Mesenchymal stem cell (in vitro differentiated cells and primary cell): Measurements from ENCODE around the gene ASIC2.

Source experiments
- DNase-seq: peaks from one replicate; pipeline ENCODE4 v3.0.0-alpha.2; 2013
- H2AFZ ChIP-seq: one replicate; pipeline ENCODE4 v1.6.1; 2013; ENCODE audit warnings: low read depth, mild to moderate bottlenecking, control low read depth, inconsistent platforms, low read length, moderate library complexity
- H2AK5ac ChIP-seq: 2 replicates; pipeline ENCODE4 v1.6.1; 2013; ENCODE audit warnings: low read length, moderate library complexity, mild to moderate bottlenecking, inconsistent platforms; ENCODE audit not compliant: severe bottlenecking
- H2BK120ac ChIP-seq: one replicate; pipeline ENCODE4 v1.6.1; 2013; ENCODE audit warnings: low read depth, mild to moderate bottlenecking, inconsistent platforms, low read length, moderate library complexity
- H2BK12ac ChIP-seq, 2 experiments: one replicate each; pipeline ENCODE4 v1.6.1; 2013; ENCODE audit warnings: inconsistent platforms in 2 of 2, low read length in 2 of 2, mild to moderate bottlenecking in 2 of 2, moderate library complexity in 2 of 2, control low read depth in 1 of 2
- H2BK15ac ChIP-seq: one replicate; pipeline ENCODE4 v1.6.1; 2013; ENCODE audit warnings: mild to moderate bottlenecking, low read depth, inconsistent platforms; ENCODE audit not compliant: poor library complexity, severe bottlenecking
- H2BK5ac ChIP-seq: 2 replicates; pipeline ENCODE4 v1.6.1; 2013; ENCODE audit warnings: low read depth, mild to moderate bottlenecking, low read length, control low read depth, inconsistent platforms; ENCODE audit not compliant: poor library complexity, severe bottlenecking
- H3K14ac ChIP-seq, 2 experiments: one replicate each; pipeline ENCODE4 v1.6.1; 2013; ENCODE audit warnings: inconsistent platforms in 2 of 2, low read length in 2 of 2, control low read depth in 1 of 2, mild to moderate bottlenecking in 1 of 2, moderate library complexity in 1 of 2
- H3K18ac ChIP-seq, 2 experiments: one replicate each; pipeline ENCODE4 v1.6.1; 2013; ENCODE audit warnings: inconsistent platforms in 2 of 2, low read length in 2 of 2, control low read depth in 1 of 2, low read depth in 1 of 2, mild to moderate bottlenecking in 1 of 2
- H3K23ac ChIP-seq, 2 experiments: one replicate each; pipeline ENCODE4 v1.6.1; 2013; ENCODE audit warnings: inconsistent platforms in 2 of 2, low read length in 2 of 2, mild to moderate bottlenecking in 2 of 2, moderate library complexity in 2 of 2, control low read depth in 1 of 2
- H3K27ac ChIP-seq: 2 replicates; pipeline ENCODE4 v1.5.1; 2013; ENCODE audit warnings: mild to moderate bottlenecking, moderate library complexity, low read length, control low read depth, inconsistent platforms; ENCODE audit not compliant: poor library complexity, severe bottlenecking
- H3K27me3 ChIP-seq, 2 experiments: 2 replicates each; pipeline versions ENCODE4 v1.6.1 to v1.7.0; 2013; ENCODE audit warnings: low read length in 2 of 2, mild to moderate bottlenecking in 2 of 2, moderate library complexity in 2 of 2, control low read depth in 1 of 2, inconsistent platforms in 1 of 2; ENCODE audit not compliant: control insufficient read depth in 1 of 2, insufficient read depth in 1 of 2
- H3K36me3 ChIP-seq, 2 experiments: 2 replicates each; pipeline versions ENCODE4 v1.6.1 to v1.7.0; 2013; ENCODE audit warnings: low read length in 2 of 2, control low read depth in 1 of 2, inconsistent platforms in 1 of 2, low read depth in 1 of 2, mild to moderate bottlenecking in 1 of 2; ENCODE audit not compliant: insufficient read depth in 2 of 2, control insufficient read depth in 1 of 2
- H3K4ac ChIP-seq, 2 experiments: one replicate each; pipeline ENCODE4 v1.6.1; 2013; ENCODE audit warnings: inconsistent platforms in 2 of 2, low read length in 2 of 2, mild to moderate bottlenecking in 2 of 2, moderate library complexity in 2 of 2, control low read depth in 1 of 2, low read depth in 1 of 2
- H3K4me1 ChIP-seq: 2 replicates; pipeline ENCODE4 v1.6.1; 2013; ENCODE audit warnings: low read depth, low read length, control low read depth; ENCODE audit not compliant: control insufficient read depth, insufficient read depth
- H3K4me2 ChIP-seq: 2 replicates; pipeline ENCODE4 v1.6.1; 2013; ENCODE audit warnings: low read length, mild to moderate bottlenecking, inconsistent platforms; ENCODE audit not compliant: poor library complexity, severe bottlenecking
- H3K4me3 ChIP-seq, 2 experiments: 2 replicates each; pipeline versions ENCODE4 v1.5.1 to v1.7.0; 2013; ENCODE audit warnings: low read length in 2 of 2, mild to moderate bottlenecking in 2 of 2, control low read depth in 1 of 2, low read depth in 1 of 2; ENCODE audit not compliant: insufficient read depth in 1 of 2
- H3K79me1 ChIP-seq: replicated peaks from 2 replicates; pipeline ENCODE4 v1.6.1; 2013; ENCODE audit warnings: mild to moderate bottlenecking, control low read depth, low read length, inconsistent platforms; ENCODE audit not compliant: poor library complexity, severe bottlenecking
- H3K9ac ChIP-seq: 2 replicates; pipeline ENCODE4 v1.7.0; 2013; ENCODE audit warnings: mild to moderate bottlenecking, low read length, moderate library complexity
- H3K9me3 ChIP-seq: 2 replicates; pipeline ENCODE4 v1.7.0; 2013; ENCODE audit warnings: mild to moderate bottlenecking, low read length; ENCODE audit not compliant: control insufficient read depth
- H4K8ac ChIP-seq: one replicate; pipeline ENCODE4 v1.6.1; 2013; ENCODE audit warnings: inconsistent platforms, mild to moderate bottlenecking, low read length, moderate library complexity
- H4K91ac ChIP-seq: one replicate; pipeline ENCODE4 v1.6.1; 2013; ENCODE audit warnings: mild to moderate bottlenecking, low read length, inconsistent platforms
- WGBS: methylation state at CpG from one replicate; pipeline ENCODE4 v1.1.7; 2013; ENCODE audit warnings: mixed read lengths; 5-methylcytosine and 5-hydroxymethylcytosine counted together

Gene ASIC2

DNA sequence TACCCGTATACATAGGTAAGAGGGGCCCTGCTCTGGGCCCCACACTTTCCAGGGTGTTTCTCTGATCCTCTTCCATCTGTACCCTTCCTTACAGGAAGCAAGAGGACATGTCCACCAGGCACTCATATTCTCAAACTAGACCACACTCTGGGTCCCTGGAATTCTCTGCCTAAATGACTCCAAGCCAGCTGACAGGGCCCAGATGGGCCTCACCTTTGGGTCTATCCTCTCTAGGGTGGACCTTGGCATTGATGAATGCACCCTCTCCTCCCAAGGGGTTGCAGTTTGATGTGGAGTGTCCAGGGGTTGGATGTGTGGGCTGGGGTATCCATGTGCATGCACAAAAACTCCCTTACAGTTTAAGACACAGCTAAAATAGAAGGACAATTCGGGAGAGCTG lies 95.8 kb downstream of the ASIC2 start:
- H2BK15ac ChIP-seq, result no peak overlapping the region
- H4K8ac ChIP-seq, result no peak overlapping the region
- H3K36me3 ChIP-seq, result no peaks in the 10 kb centered on the region
- no peak overlapping the region for H3K9ac ChIP-seq
- no peak overlapping the region for H3K14ac ChIP-seq
- no peak overlapping the region for H2BK12ac ChIP-seq
- no peak overlapping the region for H3K27ac ChIP-seq
- H2AK5ac ChIP-seq, result peak overlapping the region; percentile 26
- H3K79me1 ChIP-seq, result no peaks in the 10 kb centered on the region
- H3K4me1 ChIP-seq, result peaks cover 15% of the 10 kb centered on the region
- no peak overlapping the region for H3K18ac ChIP-seq
- H4K91ac ChIP-seq, result no peak overlapping the region
- H3K9me3 ChIP-seq, result no peaks in the 10 kb centered on the region
- H2BK5ac ChIP-seq, result no peak overlapping the region
- H3K4me2 ChIP-seq, result no peak overlapping the region
- H3K23ac ChIP-seq, result no peak overlapping the region
- H3K4me3 ChIP-seq, result no peak overlapping the region
- H3K27me3 ChIP-seq, result peaks cover 0 to 59% of the 10 kb centered on the region in 2 experiments
- no peak overlapping the region for H2BK120ac ChIP-seq
- no peak overlapping the region for H3K4ac ChIP-seq
- H2AFZ ChIP-seq, result no peak overlapping the region
- DNase-seq, result no peak
- 91% methylated on average over 2 of the region's 2 CpGs for WGBS

GRCh38 chr17:33196883-33197282 lies 96.2 kb downstream of the ASIC2 start:
- H4K8ac ChIP-seq, result no peak overlapping the region
- H3K4me1 ChIP-seq, result peaks cover 16% of the 10 kb centered on the region
- no peak overlapping the region for H3K27ac ChIP-seq
- 79% methylated on average over 2 of the region's 2 CpGs for WGBS
- no peak overlapping the region for H2BK120ac ChIP-seq
- H2AK5ac ChIP-seq, result no peak overlapping the region
- DNase-seq, result no peak
- H3K9ac ChIP-seq, result no peak overlapping the region
- no peak overlapping the region for H3K14ac ChIP-seq
- no peaks in the 10 kb centered on the region for H3K36me3 ChIP-seq
- no peaks in the 10 kb centered on the region for H3K79me1 ChIP-seq
- no peak overlapping the region for H4K91ac ChIP-seq
- no peak overlapping the region for H3K4me2 ChIP-seq
- H2AFZ ChIP-seq, result no peak overlapping the region
- H3K27me3 ChIP-seq, result peaks cover 0 to 60% of the 10 kb centered on the region in 2 experiments
- H2BK15ac ChIP-seq, result no peak overlapping the region
- H3K4me3 ChIP-seq, result no peak overlapping the region
- H3K18ac ChIP-seq, result no peak overlapping the region
- no peaks in the 10 kb centered on the region for H3K9me3 ChIP-seq
- no peak overlapping the region for H2BK12ac ChIP-seq
- H3K4ac ChIP-seq, result no peak overlapping the region
- H2BK5ac ChIP-seq, result no peak overlapping the region
- no peak overlapping the region for H3K23ac ChIP-seq

DNA sequence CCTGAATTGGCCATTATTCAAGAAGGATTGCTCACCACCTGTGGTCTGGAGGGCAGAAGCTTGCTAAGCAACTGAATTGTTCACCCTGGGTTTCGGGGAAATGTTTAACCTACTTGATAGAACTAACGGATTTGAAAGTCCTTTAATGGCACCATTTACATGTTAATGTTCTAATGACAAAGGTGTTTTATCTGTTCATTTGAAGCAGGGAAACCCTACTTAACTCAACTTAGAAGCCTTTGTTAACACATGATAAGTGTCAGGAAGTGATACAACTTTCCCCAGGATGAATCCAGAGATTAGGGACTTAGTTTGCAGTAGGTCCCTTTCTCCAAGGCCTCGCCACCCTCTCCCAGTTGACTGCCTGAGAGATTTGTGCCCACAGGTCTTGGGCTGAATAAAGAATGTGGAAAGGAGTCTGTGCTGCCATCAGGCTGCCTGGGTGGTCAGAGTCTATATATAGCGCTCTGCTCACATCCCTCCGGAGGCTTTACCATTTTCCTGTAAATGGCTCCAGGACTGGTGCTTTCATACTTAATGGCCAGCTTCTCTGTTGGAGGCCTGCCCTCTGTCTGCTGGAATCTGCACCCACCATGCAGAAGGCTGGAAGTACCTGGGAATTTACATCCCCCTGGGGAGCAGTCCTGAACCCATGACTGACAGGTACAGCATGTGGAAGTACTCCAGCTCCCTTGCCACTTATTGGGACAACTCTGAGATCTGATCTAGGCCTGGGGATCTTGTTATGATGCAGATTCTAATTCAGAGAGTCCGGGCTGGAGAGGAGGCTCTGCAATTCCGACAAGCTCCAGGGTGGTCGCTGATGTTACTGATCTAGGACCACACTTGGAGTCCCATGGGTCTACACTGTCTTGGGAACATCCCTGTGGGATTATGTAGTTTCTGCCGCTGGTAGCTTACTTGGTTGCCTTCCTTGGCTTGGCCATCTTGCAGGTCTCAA lies 99.9 kb downstream of the ASIC2 start:
- Histone ChIP-seq H3K4ac (no peak overlapping the region), H3K9me3 (no peaks in the 10 kb centered on the region), H3K18ac (no peak overlapping the region), H2BK15ac (no peak overlapping the region), H3K4me1 (peaks cover 10% of the 10 kb centered on the region), H3K27ac (peak overlapping the region; percentile 97), H4K8ac (no peak overlapping the region), H2BK5ac (peak overlapping the region; percentile 80), H3K79me1 (no peaks in the 10 kb centered on the region), H3K4me2 (peak overlapping the region; percentile 24), H3K36me3 (no peaks in the 10 kb centered on the region), H2BK120ac (no peak overlapping the region), H3K23ac (no peak overlapping the region), H3K14ac (no peak overlapping the region), H2BK12ac (no peak overlapping the region), H2AFZ (no peak overlapping the region), H3K27me3 (peaks cover 0 to 68% of the 10 kb centered on the region in 2 experiments), H3K9ac (no peak overlapping the region), H4K91ac (no peak overlapping the region), H3K4me3 (no peak overlapping the region), H2AK5ac (peak overlapping the region; percentile 82)
- DNase-seq, result no peak
- 76% methylated on average over 9 of the region's 9 CpGs for WGBS

DNA sequence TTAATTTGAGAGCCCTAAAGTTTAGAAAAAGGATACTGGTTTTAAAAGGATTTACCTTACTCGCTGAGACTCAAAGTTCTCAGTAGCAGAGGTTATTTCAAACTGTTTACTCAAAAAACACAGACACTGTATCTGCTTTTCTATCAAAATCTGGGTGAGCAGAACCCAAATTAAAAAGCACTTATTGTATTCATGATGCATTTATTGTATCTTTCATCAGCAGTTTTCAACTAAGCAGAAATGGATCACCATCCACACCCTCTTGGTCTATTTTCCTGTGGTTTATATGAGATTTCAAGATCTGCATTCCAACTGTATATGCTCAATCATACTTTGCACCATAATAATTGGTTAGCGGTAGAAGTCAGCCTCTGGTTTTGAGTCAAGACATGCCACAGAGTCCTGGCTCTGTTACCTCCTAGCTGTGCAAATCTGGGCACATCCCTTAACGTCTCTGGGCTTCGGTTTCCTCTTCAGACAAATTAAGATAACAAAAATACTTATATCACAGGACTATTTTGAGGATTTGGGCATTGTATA lies 109.5 kb downstream of the ASIC2 start:
- Histone ChIP-seq H3K4me2 (no peak overlapping the region), H3K36me3 (no peaks in the 10 kb centered on the region), H3K18ac (no peak overlapping the region), H3K27me3 (peaks cover 5 to 68% of the 10 kb centered on the region in 2 experiments), H3K23ac (no peak overlapping the region), H3K9me3 (no peaks in the 10 kb centered on the region), H3K4me3 (no peak overlapping the region), H3K27ac (no peak overlapping the region), H2BK5ac (no peak overlapping the region), H3K4ac (no peak overlapping the region), H2BK12ac (no peak overlapping the region), H2AK5ac (no peak overlapping the region), H2BK120ac (no peak overlapping the region), H2AFZ (no peak overlapping the region), H3K14ac (no peak overlapping the region), H4K91ac (no peak overlapping the region), H2BK15ac (no peak overlapping the region), H3K4me1 (peaks cover 2% of the 10 kb centered on the region), H3K79me1 (no peaks in the 10 kb centered on the region), H4K8ac (no peak overlapping the region), H3K9ac (no peak overlapping the region)
- no peak for DNase-seq
- 93% methylated on average over 1 of the region's 4 CpGs for WGBS
